K562 (cell line): ENCODE results near the gene GALNT9. TPM values are rescaled to one million over a fixed set of nuclear protein-coding genes. Genes with fewer than 3 reads are reported as not detected.

Experiments used
- ATAC-seq: fragments of 200-7000 bp; cut with Tn5 transposase; 3 replicates; pipeline ENCODE4 v1.9.1; 2020; ENCODE audit warnings: moderate library complexity
- BruUV-seq: library from RNA; stranded (reverse); fragments of 400-500 nt; replicated peaks from 2 replicates; lab custom pipeline; 2021; lab: Mats Ljungman, UMichigan
- CTCF ChIA-PET: fragments of 300-600 bp; formaldehyde crosslinking; extraction: SDS; loops from one replicate; lab custom pipeline; 2021; ENCODE audit warnings: low intra/inter-chr PET ratio; lab: Yijun Ruan, JAX
- POLR2A ChIA-PET: fragments of 300-600, 350-650 bp; sonication (Branson Sonifier 250); formaldehyde crosslinking; extraction: SDS; loops from one replicate; lab custom pipeline; 2021; ENCODE audit warnings: antibody characterized with exemption, inconsistent platforms; lab: Yijun Ruan, JAX
- DNase-seq, 4 experiments: peaks; one replicate each; pipeline versions ENCODE4 v3.0.0 to v3.0.0-alpha.2; 2011 to 2018; ENCODE audit warnings: low spot score in 3 of 4, mixed read lengths in 3 of 4; ENCODE audit errors: extremely low read depth in 1 of 4
- FAIRE-seq: peaks from 2 replicates; lab custom pipeline; 2011; peaks lifted over from hg19 to GRCh38; lab: Jason Lieb, UNC
- H2AFZ ChIP-seq: 2 replicates; pipeline ENCODE4 v1.6.0; 2011; ENCODE audit warnings: low read depth, low read length, control low read depth, inconsistent platforms
- H3K27ac ChIP-seq: fragments of 200-600 bp; 3 replicates; pipeline ENCODE4 v1.8.0; 2011; ENCODE audit warnings: low read depth, mild to moderate bottlenecking, control low read depth, inconsistent platforms, low read length, moderate library complexity, mixed read lengths; ENCODE audit errors: extremely low read depth
- H3K27me3 ChIP-seq, 2 experiments: fragments of 300-600 bp in 1 of 2; 2 replicates in 1 of 2; 3 replicates in 1 of 2; pipeline versions ENCODE4 v1.6.0 to v1.8.0; 2011; ENCODE audit warnings: inconsistent platforms in 2 of 2, low read length in 2 of 2, mild to moderate bottlenecking in 1 of 2, mixed read lengths in 1 of 2, moderate library complexity in 1 of 2; ENCODE audit not compliant: control insufficient read depth in 2 of 2, insufficient read depth in 2 of 2
- H3K36me3 ChIP-seq: fragments of 300-600 bp; 3 replicates; pipeline ENCODE4 v1.8.0; 2011; ENCODE audit warnings: mild to moderate bottlenecking, low read length, inconsistent platforms; ENCODE audit not compliant: control insufficient read depth, insufficient read depth
- H3K4me1 ChIP-seq, 2 experiments: fragments of 200-600 bp in 1 of 2; replicated peaks in 1 of 2; 2 replicates in 1 of 2; 3 replicates in 1 of 2; pipeline versions ENCODE4 v1.5.1 to v1.8.0; 2011; ENCODE audit warnings: inconsistent platforms in 2 of 2, low read length in 2 of 2, mild to moderate bottlenecking in 1 of 2, mixed read lengths in 1 of 2, moderate library complexity in 1 of 2; ENCODE audit not compliant: control insufficient read depth in 2 of 2, insufficient read depth in 2 of 2
- H3K4me2 ChIP-seq: 2 replicates; pipeline ENCODE4 v1.6.1; 2011; ENCODE audit warnings: low read length, control low read depth, inconsistent platforms, mixed read lengths; ENCODE audit not compliant: insufficient read depth
- H3K4me3 ChIP-seq: fragments of 200-600 bp; sonication (generic), shearing (Covaris generic); 2 replicates; pipeline ENCODE4 v1.5.1; 2016; ENCODE audit warnings: control low read depth, inconsistent platforms
- H3K79me2 ChIP-seq: fragments of 200-600 bp; 3 replicates; pipeline ENCODE4 v1.8.0; 2011; ENCODE audit warnings: low read length, inconsistent platforms; ENCODE audit not compliant: control insufficient read depth, insufficient read depth
- H3K9ac ChIP-seq, 2 experiments: 2 replicates each; pipeline versions ENCODE4 v1.6.0 to v1.6.1; 2011; ENCODE audit warnings: low read depth in 2 of 2, low read length in 2 of 2, control low read depth in 1 of 2, inconsistent platforms in 1 of 2, mild to moderate bottlenecking in 1 of 2, mixed read lengths in 1 of 2; ENCODE audit not compliant: insufficient read depth in 1 of 2
- H3K9me1 ChIP-seq: one replicate; pipeline ENCODE4 v1.6.0; 2011; ENCODE audit warnings: inconsistent platforms, mild to moderate bottlenecking, low read length, moderate library complexity; ENCODE audit not compliant: control insufficient read depth, insufficient read depth
- H3K9me3 ChIP-seq: replicated peaks from 2 replicates; pipeline ENCODE4 v1.5.1; 2011; ENCODE audit warnings: low read depth, low read length, inconsistent platforms; ENCODE audit not compliant: control insufficient read depth, insufficient read depth
- H4K20me1 ChIP-seq: replicated peaks from 2 replicates; pipeline ENCODE4 v1.6.1; 2011; ENCODE audit warnings: low read length, inconsistent platforms, mixed read lengths; ENCODE audit not compliant: control insufficient read depth, insufficient read depth
- CEBPG ChIP-seq, 3 experiments: fragments of 200-800 bp in 1 of 3; sonication (Bioruptor generic) in 1 of 3; sonication (generic) in 1 of 3; formaldehyde crosslinking in 1 of 3; IDR thresholded peaks in 2 of 3; conservative IDR thresholded peaks in 1 of 3; 2 replicates each; pipeline versions ENCODE4 v1.6.1 to v1.8.0; 2016 to 2022; ENCODE audit warnings: missing compliant biosample characterization in 2 of 3, missing genetic modification characterization in 2 of 3, mild to moderate bottlenecking in 1 of 3, missing genetic modification reagents in 1 of 3
- CGGBP1 ChIP-seq: fragments of 250-450 bp; sonication (Bioruptor Pico); IDR thresholded peaks from 2 replicates; pipeline ENCODE4 v1.9.0; 2021; ENCODE audit warnings: mild to moderate bottlenecking
- CTCF ChIP-seq, 3 experiments: IDR thresholded peaks in 2 of 3; conservative IDR thresholded peaks in 1 of 3; 2 replicates each; pipeline ENCODE4 v1.5.1; 2011 to 2012; ENCODE audit warnings: low read length in 3 of 3, mild to moderate bottlenecking in 3 of 3, control low read depth in 2 of 3, improper control_type of control experiment in 1 of 3, inconsistent platforms in 1 of 3, low read depth in 1 of 3, mixed read lengths in 1 of 3, moderate library complexity in 1 of 3; ENCODE audit not compliant: insufficient read depth in 2 of 3
- KHSRP ChIP-seq: fragments of 450-650 bp; IDR thresholded peaks from 2 replicates; pipeline ENCODE4 v1.6.1; 2017
- RAD51 ChIP-seq: fragments of 450-650 bp; IDR thresholded peaks from 2 replicates; pipeline ENCODE4 v1.7.1; 2016; ENCODE audit warnings: low read depth, mild to moderate bottlenecking, borderline replicate concordance
- SAFB ChIP-seq: fragments of 200-400 bp; formaldehyde crosslinking; IDR thresholded peaks from 2 replicates; pipeline ENCODE4 v1.6.1; 2017; ENCODE audit warnings: low read depth, low read length, borderline replicate concordance
- ZNF280B ChIP-seq: fragments of 250-450 bp; sonication (Bioruptor Pico); IDR thresholded peaks from 2 replicates; pipeline ENCODE4 v1.5.1; 2021; ENCODE audit warnings: mild to moderate bottlenecking
- WGBS: fragments of 100-300 bp; shearing (Covaris generic); methylation state at CpG from one replicate; pipeline ENCODE4 v1.1.6; 2016; ENCODE audit warnings: low coverage, mixed read lengths; ENCODE audit not compliant: insufficient coverage; ENCODE audit errors: missing lambda C conversion rate; 5-methylcytosine and 5-hydroxymethylcytosine counted together
- in situ Hi-C: fragments of 300-500 bp; cut with MboI; formaldehyde crosslinking; loops from 4 replicates; pipeline ENCODE4 v1.15.0; 2018; ENCODE audit warnings: inconsistent platforms, mixed read lengths
- intact Hi-C: fragments of 100-400 bp; cut with micrococcal nuclease; formaldehyde crosslinking; loops from 2 replicates; pipeline ENCODE4 v1.14.2; 2022
- polyA plus RNA-seq, 8 experiments: library from polyadenylated mRNA; depleted of rRNA in 4 of 8; stranded (reverse) in 5 of 8; unstranded in 3 of 8; fragments of >200 nt; fragmentation: Nextera tagmentation in 2 of 8; fragmentation: Illumina TruSeq in 1 of 8; extraction: Ambion mirVana in 2 of 8; extraction: Trizol in 1 of 8; gene quantifications; 2 replicates each; pipeline versions ENCODE4 v1.2.1 to v1.2.3, GENCODE V29; 2011 to 2014; ENCODE audit warnings: inconsistent platforms in 1 of 8, missing spikeins in 1 of 8
- total RNA-seq, 7 experiments: library from RNA; depleted of rRNA in 6 of 7; stranded (reverse); fragments of >200 nt in 6 of 7; fragmentation: Illumina TruSeq in 2 of 7; extraction: Trizol in 2 of 7; gene quantifications; 2 replicates each; pipeline versions ENCODE4 v1.2.1 to v1.2.3, GENCODE V29; 2011 to 2021; ENCODE audit warnings: low replicate concordance in 1 of 7

GALNT9 gene
- total and polyA plus RNA-seq, 9 of the 15 experiments (the other 6 are each of a cell fraction or from before 2014, with no cell fraction given): not detected

GRCh38 chr12:132282031-132282949, 47.1 kb downstream of the GALNT9 start:
- Histone ChIP-seq H3K9me1 (no peaks in the 10 kb centered on the region), H3K27ac (no peak overlapping the region), H3K27me3 (peaks cover 16 to 69% of the 10 kb centered on the region in 2 experiments; a peak in 4 of 5 replicates), H2AFZ (no peak overlapping the region), H3K79me2 (no peaks in the 10 kb centered on the region), H3K36me3 (no peaks in the 10 kb centered on the region), H3K9ac (no peak overlapping the region), H3K9me3 (no peaks in the 10 kb centered on the region), H3K4me3 (no peak overlapping the region), H3K4me1 (peaks cover 0 to 20% of the 10 kb centered on the region in 2 experiments; a peak in 2 of 5 replicates), H3K4me2 (no peak overlapping the region), H4K20me1 (no peaks in the 10 kb centered on the region)
- POLR2A ChIA-PET: interaction anchor here (0.7 to 0.8 kb wide), 2 partner anchors 22 to 297 kb away, joined by 3 to 5 read pairs; no protein-coding TSS in a partner anchor
- FAIRE-seq: no peak
- intact Hi-C loops (no loop called here), in situ Hi-C loops (no loop called here)
- CTCF ChIA-PET: no interaction called here
- no peak for DNase-seq
- ATAC-seq: no peak
- 3% methylated on average over 22 of the region's 23 CpGs for WGBS
- BruUV-seq: no TSS peak
- TF ChIP-seq ZNF280B (CRISPR knock-in tag) (no peak), CGGBP1 (CRISPR knock-in tag) (no peak), CTCF (IDR thresholded peaks at IDR 0.05 in 2 of 3, conservative IDR thresholded peaks at IDR 0.05 in 1 of 3; ENCODE audit: insufficient read depth in 2 of 3, low read depth in 1 of 3, low read length in 3 of 3) (no peak), KHSRP (no peak), SAFB (no peak), CEBPG (CRISPR knock-in tag; IDR thresholded peaks at IDR 0.05) (no peak), CEBPG (tag; conservative IDR thresholded peaks at IDR 0.05 in 1 of 2, IDR thresholded peaks at IDR 0.05 in 1 of 2) (no peak), RAD51 (no peak)
